Neuronal stem cell (in vitro differentiated cells): ENCODE data around the gene TMEM114.

Experiments
- DNase-seq: peaks from one replicate; pipeline ENCODE4 v3.0.0-alpha.2; 2013; ENCODE audit warnings: low spot score
- H2AFZ ChIP-seq: one replicate; pipeline ENCODE4 v1.6.1; 2013; ENCODE audit warnings: mild to moderate bottlenecking, low read length, inconsistent platforms
- H2AK5ac ChIP-seq: 2 replicates; pipeline ENCODE4 v1.6.1; 2013; ENCODE audit warnings: low read depth, mild to moderate bottlenecking, inconsistent platforms, low read length, moderate library complexity, mixed read lengths
- H2BK120ac ChIP-seq: 2 replicates; pipeline ENCODE4 v1.6.1; 2013; ENCODE audit warnings: low read depth, mild to moderate bottlenecking, inconsistent platforms, low read length, moderate library complexity, mixed read lengths
- H2BK12ac ChIP-seq: one replicate; pipeline ENCODE4 v1.6.1; 2013; ENCODE audit warnings: low read length, inconsistent platforms
- H2BK15ac ChIP-seq: 2 replicates; pipeline ENCODE4 v1.6.1; 2013; ENCODE audit warnings: mild to moderate bottlenecking, low read length, inconsistent platforms, mixed read lengths
- H2BK5ac ChIP-seq: one replicate; pipeline ENCODE4 v1.6.1; 2013; ENCODE audit warnings: inconsistent platforms, mild to moderate bottlenecking, low read length, moderate library complexity
- H3K14ac ChIP-seq: one replicate; pipeline ENCODE4 v1.6.1; 2013; ENCODE audit warnings: low read length, inconsistent platforms
- H3K18ac ChIP-seq: 2 replicates; pipeline ENCODE4 v1.6.1; 2013; ENCODE audit warnings: low read length, inconsistent platforms
- H3K23ac ChIP-seq: 2 replicates; pipeline ENCODE4 v1.6.1; 2013; ENCODE audit warnings: low read depth, mild to moderate bottlenecking, mixed read lengths, low read length, inconsistent platforms; ENCODE audit not compliant: poor library complexity
- H3K27ac ChIP-seq: replicated peaks from 3 replicates; pipeline ENCODE4 v1.5.1; 2013; ENCODE audit warnings: low read length, inconsistent platforms
- H3K27me3 ChIP-seq, 3 experiments: 2 replicates each; pipeline ENCODE4 v1.6.1; 2013; ENCODE audit warnings: low read length in 3 of 3, mild to moderate bottlenecking in 2 of 3, inconsistent platforms in 1 of 3, low read depth in 1 of 3, mixed read lengths in 1 of 3, moderate library complexity in 1 of 3; ENCODE audit not compliant: control insufficient read depth in 3 of 3, insufficient read depth in 3 of 3
- H3K36me3 ChIP-seq, 2 donors: replicated peaks in 1 of 2; 2 replicates each; pipeline ENCODE4 v1.6.1; 2013; ENCODE audit warnings: low read length in 2 of 2; ENCODE audit not compliant: control insufficient read depth in 2 of 2, insufficient read depth in 2 of 2
- H3K4ac ChIP-seq: 2 replicates; pipeline ENCODE4 v1.6.1; 2013; ENCODE audit warnings: inconsistent platforms, mild to moderate bottlenecking, low read length, moderate library complexity
- H3K4me1 ChIP-seq, 2 donors: 1 replicate in 1 of 2; 2 replicates in 1 of 2; pipeline ENCODE4 v1.6.1; 2013; ENCODE audit warnings: low read length in 2 of 2, low read depth in 1 of 2; ENCODE audit not compliant: control insufficient read depth in 2 of 2, insufficient read depth in 1 of 2
- H3K4me2 ChIP-seq: one replicate; pipeline ENCODE4 v1.6.1; 2013; ENCODE audit warnings: mild to moderate bottlenecking, low read length, inconsistent platforms; ENCODE audit not compliant: insufficient read depth, poor library complexity, severe bottlenecking
- H3K4me3 ChIP-seq, 2 donors: 2 replicates each; pipeline ENCODE4 v1.5.1; 2013; ENCODE audit warnings: low read length in 2 of 2, mild to moderate bottlenecking in 2 of 2, inconsistent platforms in 1 of 2, moderate library complexity in 1 of 2
- H3K79me1 ChIP-seq: one replicate; pipeline ENCODE4 v1.6.1; 2013; ENCODE audit warnings: low read depth, mild to moderate bottlenecking, inconsistent platforms, low read length, moderate library complexity
- H3K9ac ChIP-seq: one replicate; pipeline ENCODE4 v1.6.1; 2013; ENCODE audit warnings: mild to moderate bottlenecking, low read depth, low read length, inconsistent platforms; ENCODE audit not compliant: poor library complexity
- H3K9me3 ChIP-seq, 2 donors: replicated peaks in 1 of 2; 2 replicates each; pipeline versions ENCODE3 to v1.6.1; 2013; ENCODE audit warnings: low read length in 2 of 2, mild to moderate bottlenecking in 2 of 2, inconsistent platforms in 1 of 2, low read depth in 1 of 2, mixed read lengths in 1 of 2, moderate library complexity in 1 of 2; ENCODE audit not compliant: control insufficient read depth in 2 of 2, insufficient read depth in 1 of 2
- H4K8ac ChIP-seq: one replicate; pipeline ENCODE4 v1.6.1; 2013; ENCODE audit warnings: low read depth, mild to moderate bottlenecking, inconsistent platforms, low read length, moderate library complexity
- H4K91ac ChIP-seq: one replicate; pipeline ENCODE4 v1.6.1; 2013; ENCODE audit warnings: low read length, low read depth, mild to moderate bottlenecking, inconsistent platforms; ENCODE audit not compliant: poor library complexity
- WGBS, 2 donors: extraction: QIAGEN DNeasy Blood & Tissue Kit; methylation state at CpG; one replicate each; pipeline ENCODE4 v1.1.7; 2013; ENCODE audit warnings: missing lambda C conversion rate in 2 of 2, mixed read lengths in 1 of 2; ENCODE audit not compliant: insufficient read length in 2 of 2, insufficient replicate concordance in 1 of 2; ENCODE audit errors: extremely low coverage in 2 of 2; 5-methylcytosine and 5-hydroxymethylcytosine counted together

The TMEM114 gene

GRCh38 chr16:8607214-8607613 is 16.9 kb upstream of the TMEM114 start:
- H4K8ac ChIP-seq, result no peak overlapping the region
- no peak overlapping the region for H3K4ac ChIP-seq
- no peaks in the 10 kb centered on the region for H3K36me3 ChIP-seq
- no peak overlapping the region for H3K4me3 ChIP-seq
- no peak for DNase-seq
- H2BK12ac ChIP-seq, result no peak overlapping the region
- no peak overlapping the region for H3K14ac ChIP-seq
- no peak overlapping the region for H3K27ac ChIP-seq
- H2BK120ac ChIP-seq, result no peak overlapping the region
- no peak overlapping the region for H2BK5ac ChIP-seq
- H3K27me3 ChIP-seq, result peaks cover 0 to 26% (median 0%) of the 10 kb centered on the region in 3 experiments
- H2BK15ac ChIP-seq, result no peak overlapping the region
- no peak overlapping the region for H3K4me2 ChIP-seq
- H3K23ac ChIP-seq, result no peak overlapping the region
- H2AK5ac ChIP-seq, result no peak overlapping the region
- no CpG with 5 or more reads among the region's 9 CpGs for WGBS, 2 donors
- H3K9ac ChIP-seq, result no peak overlapping the region
- H2AFZ ChIP-seq, result no peak overlapping the region
- no peak overlapping the region for H3K18ac ChIP-seq
- no peaks in the 10 kb centered on the region for H3K79me1 ChIP-seq
- H3K4me1 ChIP-seq, result no peaks in the 10 kb centered on the region
- no peak overlapping the region for H4K91ac ChIP-seq
- H3K9me3 ChIP-seq, result no peaks in the 10 kb centered on the region

GRCh38 chr16:8605554-8605953 is 15.2 kb upstream of the TMEM114 start:
- Histone ChIP-seq H3K18ac (no peak overlapping the region), H3K14ac (no peak overlapping the region), H3K4me1 (no peaks in the 10 kb centered on the region), H2AFZ (no peak overlapping the region), H3K4me3 (no peak overlapping the region), H3K27me3 (peaks cover 0 to 19% (median 0%) of the 10 kb centered on the region in 3 experiments), H3K23ac (no peak overlapping the region), H3K9me3 (no peaks in the 10 kb centered on the region), H4K91ac (no peak overlapping the region), H3K9ac (no peak overlapping the region), H3K4ac (no peak overlapping the region), H2BK15ac (no peak overlapping the region), H2BK12ac (no peak overlapping the region), H2BK5ac (no peak overlapping the region), H3K36me3 (no peaks in the 10 kb centered on the region), H3K79me1 (no peaks in the 10 kb centered on the region), H2AK5ac (no peak overlapping the region), H3K4me2 (no peak overlapping the region), H2BK120ac (no peak overlapping the region), H3K27ac (no peak overlapping the region), H4K8ac (no peak overlapping the region)
- DNase-seq, result no peak

GRCh38 chr16:8600144-8600775 is 9.9 kb upstream of the TMEM114 start:
- no CpG with 5 or more reads among the region's 11 CpGs for WGBS, 2 donors
- no peak overlapping the region for H2BK12ac ChIP-seq
- no peaks in the 10 kb centered on the region for H3K36me3 ChIP-seq
- no peak overlapping the region for H3K23ac ChIP-seq
- H2AFZ ChIP-seq, result no peak overlapping the region
- H2BK120ac ChIP-seq, result no peak overlapping the region
- H2AK5ac ChIP-seq, result no peak overlapping the region
- DNase-seq, result no peak
- no peak overlapping the region for H2BK15ac ChIP-seq
- no peaks in the 10 kb centered on the region for H3K4me1 ChIP-seq
- H3K79me1 ChIP-seq, result no peaks in the 10 kb centered on the region
- no peak overlapping the region for H4K91ac ChIP-seq
- H3K9me3 ChIP-seq, result no peaks in the 10 kb centered on the region
- H3K27me3 ChIP-seq, result peaks cover 0 to 6% (median 0%) of the 10 kb centered on the region in 3 experiments
- H3K4me3 ChIP-seq, result no peak overlapping the region
- H3K27ac ChIP-seq, result no peak overlapping the region
- H3K4me2 ChIP-seq, result no peak overlapping the region
- H4K8ac ChIP-seq, result no peak overlapping the region
- no peak overlapping the region for H3K4ac ChIP-seq
- no peak overlapping the region for H2BK5ac ChIP-seq
- no peak overlapping the region for H3K18ac ChIP-seq
- no peak overlapping the region for H3K14ac ChIP-seq
- H3K9ac ChIP-seq, result no peak overlapping the region

GRCh38 chr16:8596581-8596980 is 6.3 kb upstream of the TMEM114 start:
- no CpG with 5 or more reads among the region's 1 CpG for WGBS, 2 donors

More at GRCh38 chr16:8596581-8596980, 6.3 kb upstream of the TMEM114 start:
- no peak overlapping the region for H3K18ac ChIP-seq
- no peaks in the 10 kb centered on the region for H3K9me3 ChIP-seq
- H3K27me3 ChIP-seq, result peaks cover 0 to 15% (median 0%) of the 10 kb centered on the region in 3 experiments
- no peak overlapping the region for H3K9ac ChIP-seq
- no peak overlapping the region for H3K4me3 ChIP-seq
- no peak overlapping the region for H2BK120ac ChIP-seq
- H3K79me1 ChIP-seq, result no peaks in the 10 kb centered on the region
- no peaks in the 10 kb centered on the region for H3K4me1 ChIP-seq
- H2BK15ac ChIP-seq, result no peak overlapping the region
- no peak overlapping the region for H2AFZ ChIP-seq
- no peak overlapping the region for H3K27ac ChIP-seq
- H3K36me3 ChIP-seq, result no peaks in the 10 kb centered on the region
- H4K8ac ChIP-seq, result no peak overlapping the region
- H2BK5ac ChIP-seq, result no peak overlapping the region
- H3K4ac ChIP-seq, result no peak overlapping the region
- no peak overlapping the region for H3K23ac ChIP-seq
- no peak overlapping the region for H4K91ac ChIP-seq
- no peak overlapping the region for H2AK5ac ChIP-seq
- H3K4me2 ChIP-seq, result no peak overlapping the region
- no peak for DNase-seq
- no peak overlapping the region for H2BK12ac ChIP-seq
- no peak overlapping the region for H3K14ac ChIP-seq
